Endothelial cell of umbilical vein (primary cell): ENCODE data around the gene OR52A5. TPM values are rescaled to one million over a fixed set of nuclear protein-coding genes. Genes with fewer than 3 reads are reported as not detected.

Experiments used
- BruUV-seq: library from RNA; stranded (reverse); fragments of 400-500 nt; replicated peaks from 2 replicates; lab custom pipeline; 2021; lab: Mats Ljungman, UMichigan
- CTCF ChIA-PET: fragments of 300-600, 350-600 bp; sonication (Branson Sonifier 250); formaldehyde crosslinking; loops from one replicate; lab custom pipeline; 2021; ENCODE audit warnings: antibody characterized with exemption, inconsistent platforms; lab: Charles Lee
- POLR2A ChIA-PET: fragments of 300-600, 350-600 bp; sonication (Branson Sonifier 250); formaldehyde crosslinking; loops from one replicate; lab custom pipeline; 2021; ENCODE audit warnings: antibody characterized with exemption, inconsistent platforms; lab: Charles Lee
- DNase-seq: peaks from one replicate; pipeline ENCODE4 v3.0.0-alpha.2; 2011; ENCODE audit warnings: low read depth, low spot score
- FAIRE-seq: peaks from 2 replicates; lab custom pipeline; 2011; peaks lifted over from hg19 to GRCh38; lab: Jason Lieb, UNC
- H2AFZ ChIP-seq: 2 replicates; pipeline ENCODE4 v1.6.0; 2012; ENCODE audit warnings: low read depth, low read length, control low read depth, inconsistent platforms
- H3K27ac ChIP-seq: 2 replicates; pipeline ENCODE4 v1.5.1; 2011; ENCODE audit warnings: low read depth, mild to moderate bottlenecking, control low read depth, low read length, moderate library complexity; ENCODE audit not compliant: insufficient read depth
- H3K27me3 ChIP-seq, 2 experiments: 2 replicates each; pipeline versions ENCODE4 v1.6.0 to v1.6.1; 2011; ENCODE audit warnings: low read length in 2 of 2, mixed read lengths in 1 of 2; ENCODE audit not compliant: control insufficient read depth in 2 of 2, insufficient read depth in 2 of 2
- H3K36me3 ChIP-seq, 2 experiments: 2 replicates in 1 of 2; 3 replicates in 1 of 2; pipeline ENCODE4 v1.5.1; 2011; ENCODE audit warnings: low read length in 2 of 2, mild to moderate bottlenecking in 1 of 2, moderate library complexity in 1 of 2; ENCODE audit not compliant: control insufficient read depth in 2 of 2, insufficient read depth in 2 of 2; ENCODE audit errors: extremely low read depth in 1 of 2
- H3K4me1 ChIP-seq: 3 replicates; pipeline ENCODE4 v1.5.1; 2011; ENCODE audit warnings: mild to moderate bottlenecking, low read length; ENCODE audit not compliant: control insufficient read depth, insufficient read depth; ENCODE audit errors: extremely low read depth
- H3K4me2 ChIP-seq: 2 replicates; pipeline ENCODE4 v1.6.1; 2011; ENCODE audit warnings: low read length, control low read depth, mixed read lengths; ENCODE audit not compliant: insufficient read depth
- H3K4me3 ChIP-seq, 3 experiments: fragments of 200-600 bp in 1 of 3; sonication (generic), shearing (Covaris generic) in 1 of 3; replicated peaks in 1 of 3; 2 replicates each; pipeline ENCODE4 v1.5.1; 2011 to 2016; ENCODE audit warnings: control low read depth in 3 of 3, low read length in 3 of 3, mild to moderate bottlenecking in 2 of 3, inconsistent platforms in 1 of 3, low read depth in 1 of 3, moderate library complexity in 1 of 3; ENCODE audit not compliant: insufficient read depth in 1 of 3
- H3K79me2 ChIP-seq: 2 replicates; pipeline ENCODE4 v1.6.0; 2012; ENCODE audit warnings: low read length, inconsistent platforms; ENCODE audit not compliant: control insufficient read depth, insufficient read depth
- H3K9ac ChIP-seq: replicated peaks from 2 replicates; pipeline ENCODE3; 2011; ENCODE audit warnings: low read length, control low read depth; ENCODE audit not compliant: insufficient read depth; ENCODE audit errors: extremely low read depth
- H3K9me1 ChIP-seq: replicated peaks from 3 replicates; pipeline ENCODE4 v1.6.0; 2011; ENCODE audit warnings: mild to moderate bottlenecking, low read length; ENCODE audit not compliant: control insufficient read depth, insufficient read depth; ENCODE audit errors: extremely low read depth
- H3K9me3 ChIP-seq: replicated peaks from 2 replicates; pipeline ENCODE4 v1.5.1; 2012; ENCODE audit warnings: low read length, inconsistent platforms; ENCODE audit not compliant: control insufficient read depth, insufficient read depth
- H4K20me1 ChIP-seq: replicated peaks from 2 replicates; pipeline ENCODE3; 2011; ENCODE audit warnings: mild to moderate bottlenecking, low read length; ENCODE audit not compliant: control insufficient read depth, insufficient read depth; ENCODE audit errors: extremely low read depth
- EZH2 ChIP-seq: IDR thresholded peaks from 2 replicates; pipeline ENCODE4 v1.6.1; 2012; ENCODE audit warnings: borderline replicate concordance, low read depth, mild to moderate bottlenecking, moderate library complexity, low read length, inconsistent platforms; ENCODE audit not compliant: severe bottlenecking
- FOS ChIP-seq: IDR thresholded peaks from 2 replicates; pipeline ENCODE4 v1.6.1; 2011; ENCODE audit warnings: mild to moderate bottlenecking, low read length, moderate library complexity, borderline replicate concordance; ENCODE audit not compliant: insufficient read depth
- GATA2 ChIP-seq: IDR thresholded peaks from 2 replicates; pipeline ENCODE4 v1.7.0; 2011; ENCODE audit warnings: low read depth, mild to moderate bottlenecking, moderate library complexity, mixed read lengths, low read length; ENCODE audit not compliant: insufficient read length, insufficient read depth
- JUN ChIP-seq: IDR thresholded peaks from 2 replicates; pipeline ENCODE4 v1.6.1; 2011; ENCODE audit warnings: borderline replicate concordance, low read depth; ENCODE audit not compliant: insufficient read length, insufficient read depth
- MYC ChIP-seq: IDR thresholded peaks from one replicate; pipeline ENCODE4 v1.6.1; 2011; ENCODE audit warnings: mild to moderate bottlenecking, low read depth, low read length
- POLR2A ChIP-seq: IDR thresholded peaks from 2 replicates; pipeline ENCODE4 v1.6.1; 2012; ENCODE audit warnings: low read depth, mild to moderate bottlenecking, control low read depth, low read length
- POLR2AphosphoS5 ChIP-seq: IDR thresholded peaks from 2 replicates; pipeline ENCODE4 v1.6.1; 2012; ENCODE audit warnings: low read depth, mild to moderate bottlenecking, control low read depth, low read length, moderate library complexity; ENCODE audit not compliant: insufficient read depth
- dilution Hi-C: fragments of 300-500 bp; cut with MboI; formaldehyde crosslinking; loops from one replicate; pipeline ENCODE4 v1.15.0; 2019; ENCODE audit warnings: low sequenced_read_pairs; ENCODE audit not compliant: extremely low pct_ligation_motif_present
- intact Hi-C: fragments of 100-400 bp; cut with micrococcal nuclease; formaldehyde crosslinking; loops from one replicate; pipeline ENCODE4 v1.10.0; 2022
- polyA plus RNA-seq, 4 experiments: library from polyadenylated mRNA; depleted of rRNA in 3 of 4; stranded (reverse) in 3 of 4; unstranded in 1 of 4; fragments of >200 nt; gene quantifications; 2 replicates each; pipeline versions ENCODE4 v1.2.1 to v1.2.3, GENCODE V29; 2011 to 2012; ENCODE audit warnings: missing spikeins in 1 of 4
- total RNA-seq: library from RNA; stranded (reverse); gene quantifications from 2 replicates; pipeline ENCODE4 v1.2.3, GENCODE V29; 2021
- TF ChIP-seq, protein P1 (sequence below): IDR thresholded peaks from 2 replicates; pipeline ENCODE4 v1.6.1; 2011; ENCODE audit not compliant: insufficient read depth, insufficient read length
- TF ChIP-seq, protein P2 (sequence below), 2 donors: IDR thresholded peaks; 1 replicate in 1 of 2; 2 replicates in 1 of 2; pipeline ENCODE4 v1.5.1; 2011; ENCODE audit warnings: low read length in 2 of 2, mild to moderate bottlenecking in 2 of 2, moderate library complexity in 2 of 2, control low read depth in 1 of 2, inconsistent platforms in 1 of 2, low read depth in 1 of 2; ENCODE audit not compliant: insufficient read depth in 1 of 2; ENCODE audit errors: extremely low read depth in 1 of 2

OR52A5 gene
- total and polyA plus RNA-seq, 2 donors (not counting 3 experiments of a cell fraction or from before 2014, with no cell fraction given), result not detected

DNA sequence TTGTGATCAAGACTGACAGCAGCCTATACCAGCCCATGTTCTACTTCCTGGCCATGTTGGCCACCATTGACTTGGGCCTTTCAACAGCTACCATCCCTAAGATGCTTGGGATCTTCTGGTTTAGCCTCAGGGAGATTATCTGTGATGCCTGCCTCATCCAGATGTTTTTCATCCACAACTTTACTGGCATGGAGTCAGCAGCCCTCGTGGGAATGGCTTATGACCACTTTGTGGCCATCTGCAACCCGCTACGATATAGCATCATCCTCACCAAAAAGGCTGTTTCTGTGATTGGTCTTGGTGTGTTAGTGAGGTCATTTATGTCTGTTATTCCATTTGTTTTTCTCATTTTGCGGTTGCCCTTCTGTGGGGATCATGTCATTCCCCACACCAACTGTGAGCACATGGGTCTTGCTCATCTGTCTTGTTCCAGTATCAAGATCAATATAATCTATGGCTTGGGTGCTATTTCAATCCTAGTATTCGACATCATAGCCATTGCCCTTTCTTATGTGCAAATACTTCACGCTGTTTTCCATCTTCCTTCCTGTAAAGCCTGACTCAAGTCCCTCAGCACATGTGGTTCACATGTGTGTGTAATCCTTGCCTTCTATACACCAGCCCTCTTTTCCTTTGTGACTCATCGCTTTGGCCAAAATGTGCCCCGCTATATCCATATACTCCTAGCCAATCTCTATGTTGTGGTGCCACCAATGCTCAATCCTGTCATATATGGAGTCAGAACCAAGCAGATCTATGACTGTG, 45.2 kb downstream of the OR52A5 start:
- H3K9me1 ChIP-seq, result no peaks in the 10 kb centered on the region
- ChIA-PET CTCF (no interaction called here), POLR2A (no interaction called here)
- no peaks in the 10 kb centered on the region for H3K36me3 ChIP-seq
- FAIRE-seq, result no peak
- H3K9ac ChIP-seq, result no peak overlapping the region
- no peak overlapping the region for H3K4me3 ChIP-seq
- no peak overlapping the region for H3K4me2 ChIP-seq
- no peaks in the 10 kb centered on the region for H3K27me3 ChIP-seq
- no peak overlapping the region for H3K27ac ChIP-seq
- H3K79me2 ChIP-seq, result no peaks in the 10 kb centered on the region
- dilution Hi-C loops, result no loop called here
- intact Hi-C loops, result no loop called here
- no peaks in the 10 kb centered on the region for H3K9me3 ChIP-seq
- no TSS peak for BruUV-seq
- no peak overlapping the region for H2AFZ ChIP-seq
- H3K4me1 ChIP-seq, result no peaks in the 10 kb centered on the region
- H4K20me1 ChIP-seq, result no peaks in the 10 kb centered on the region
- no peak for DNase-seq
- TF ChIP-seq EZH2 (no peak), FOS (no peak), GATA2 (no peak), POLR2A (no peak), JUN (no peak), MYC (no peak), POLR2AphosphoS5 (no peak)
- TF ChIP-seq, protein P1, sequence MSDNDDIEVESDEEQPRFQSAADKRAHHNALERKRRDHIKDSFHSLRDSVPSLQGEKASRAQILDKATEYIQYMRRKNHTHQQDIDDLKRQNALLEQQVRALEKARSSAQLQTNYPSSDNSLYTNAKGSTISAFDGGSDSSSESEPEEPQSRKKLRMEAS, result no peak
- TF ChIP-seq, protein P2, sequence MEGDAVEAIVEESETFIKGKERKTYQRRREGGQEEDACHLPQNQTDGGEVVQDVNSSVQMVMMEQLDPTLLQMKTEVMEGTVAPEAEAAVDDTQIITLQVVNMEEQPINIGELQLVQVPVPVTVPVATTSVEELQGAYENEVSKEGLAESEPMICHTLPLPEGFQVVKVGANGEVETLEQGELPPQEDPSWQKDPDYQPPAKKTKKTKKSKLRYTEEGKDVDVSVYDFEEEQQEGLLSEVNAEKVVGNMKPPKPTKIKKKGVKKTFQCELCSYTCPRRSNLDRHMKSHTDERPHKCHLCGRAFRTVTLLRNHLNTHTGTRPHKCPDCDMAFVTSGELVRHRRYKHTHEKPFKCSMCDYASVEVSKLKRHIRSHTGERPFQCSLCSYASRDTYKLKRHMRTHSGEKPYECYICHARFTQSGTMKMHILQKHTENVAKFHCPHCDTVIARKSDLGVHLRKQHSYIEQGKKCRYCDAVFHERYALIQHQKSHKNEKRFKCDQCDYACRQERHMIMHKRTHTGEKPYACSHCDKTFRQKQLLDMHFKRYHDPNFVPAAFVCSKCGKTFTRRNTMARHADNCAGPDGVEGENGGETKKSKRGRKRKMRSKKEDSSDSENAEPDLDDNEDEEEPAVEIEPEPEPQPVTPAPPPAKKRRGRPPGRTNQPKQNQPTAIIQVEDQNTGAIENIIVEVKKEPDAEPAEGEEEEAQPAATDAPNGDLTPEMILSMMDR (IDR thresholded peaks at IDR 0.05; ENCODE audit: extremely low read depth in 1 of 2, insufficient read depth in 1 of 2, low read depth in 1 of 2, low read length in 2 of 2), result no peak
